GM21526 (cell line): ENCODE measurements around the gene TERB1.

Source experiments
- ATAC-seq: cut with Tn5 transposase; IDR thresholded peaks from one replicate; pipeline ENCODE4 v1.9.1; 2021; ENCODE audit warnings: moderate library complexity; ENCODE audit not compliant: unreplicated experiment, low FRiP score

Gene TERB1

DNA sequence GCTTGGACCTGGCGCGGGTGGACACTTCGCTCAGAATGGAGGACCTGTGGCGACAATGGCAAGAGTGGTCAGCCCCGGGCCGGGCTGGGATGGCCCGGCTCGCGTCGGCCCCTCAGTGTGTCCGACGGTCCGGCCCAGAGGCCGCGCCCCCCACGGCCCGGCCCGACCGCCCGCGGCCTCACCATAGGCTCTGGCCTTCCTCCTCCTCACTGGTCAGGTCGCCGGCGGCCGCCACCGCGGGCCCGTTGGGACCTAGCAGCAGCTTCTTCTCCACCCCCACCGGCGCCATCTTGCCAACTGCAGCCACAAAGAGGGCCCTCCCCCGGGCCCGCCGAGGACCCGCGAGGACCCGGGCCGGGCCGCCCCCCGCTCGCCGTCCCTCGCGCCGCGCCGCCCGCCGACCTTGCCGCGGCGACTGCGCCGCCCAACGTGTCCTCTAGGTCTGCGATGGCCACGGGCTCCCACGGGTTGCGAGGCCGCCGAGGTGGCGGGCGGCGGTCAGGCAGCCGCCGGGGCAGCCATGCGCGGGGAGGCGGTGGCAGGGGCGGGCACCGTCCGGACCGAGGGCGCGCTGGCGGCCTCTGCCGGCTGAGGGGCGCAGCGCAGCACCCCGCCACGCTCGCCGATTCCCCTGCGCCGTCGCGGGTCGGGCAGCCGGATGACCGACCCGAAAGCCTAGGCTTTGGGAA, 49.9 kb downstream of the TERB1 start, which contains the start of gene DYNC1LI2:
Gene DYNC1LI2, minus strand, starts transcription at position 307 of the 689 bp plus-strand sequence. Its CDS starts 18 bp downstream, at position 289.
- ATAC-seq: peak; percentile 82

- peak; percentile 12 for ATAC-seq
Observed at GRCh38 chr16:66751053-66751302, 50.4 kb downstream of the TERB1 start.

DNA sequence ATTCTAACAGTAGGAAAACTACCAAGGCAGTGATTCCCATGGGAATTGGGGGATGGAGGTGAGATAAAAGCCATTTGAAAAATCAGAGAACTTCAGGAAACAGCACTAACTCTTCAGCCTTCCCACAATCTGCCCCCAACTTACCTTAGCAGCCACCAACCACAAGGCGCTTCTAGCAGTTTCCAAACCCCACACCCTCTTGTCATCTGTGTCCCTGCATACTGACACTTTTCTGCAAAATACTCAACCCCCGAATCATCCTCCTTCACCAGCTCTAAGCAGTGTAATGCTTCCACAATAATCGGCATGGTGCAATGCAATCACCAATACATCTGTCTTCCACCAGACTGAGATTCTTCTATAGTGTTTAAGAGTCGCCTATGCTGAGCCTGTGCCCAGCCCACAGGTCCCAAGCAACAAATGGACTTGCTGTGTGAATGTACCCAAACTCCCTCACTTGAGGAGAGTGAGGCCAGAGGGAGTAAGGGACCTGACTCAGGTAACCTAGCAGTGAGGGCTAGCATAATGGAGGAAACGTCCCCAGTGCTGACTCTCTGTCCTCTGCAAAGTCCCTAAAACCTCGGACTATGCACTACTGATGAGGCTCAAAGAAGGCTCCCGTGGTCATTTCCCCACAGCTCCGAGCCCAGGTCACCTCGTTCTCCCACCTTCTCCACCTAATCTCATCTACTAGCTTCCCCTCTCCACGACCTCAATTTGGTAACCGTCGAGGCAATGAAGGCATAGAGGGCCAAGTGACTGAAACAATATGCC, 50.9 kb downstream of the TERB1 start:
- no peak for ATAC-seq

GRCh38 chr16:66746682-66747081, 54.7 kb downstream of the TERB1 start:
- no peak for ATAC-seq

DNA sequence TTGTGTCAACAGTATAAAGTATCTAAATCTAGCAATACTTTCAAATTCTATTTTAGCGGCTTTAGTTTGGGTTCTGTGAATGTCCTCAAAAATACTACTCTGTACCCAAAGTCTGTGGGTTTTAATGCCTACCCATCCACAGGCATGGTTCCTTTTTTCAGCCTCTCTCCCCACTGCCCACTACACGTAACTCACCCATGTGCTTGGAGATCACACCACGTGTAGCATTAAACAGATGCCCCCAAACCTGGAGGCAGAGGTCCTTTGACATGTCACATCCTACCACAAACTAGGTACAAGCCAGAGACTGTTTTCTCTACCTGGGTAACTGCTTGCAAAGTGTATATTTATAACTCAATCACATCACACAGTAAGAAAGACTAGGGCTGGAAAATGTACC, 55.3 kb downstream of the TERB1 start:
- ATAC-seq: no peak

GRCh38 chr16:66741950-66742808, 59.2 kb downstream of the TERB1 start:
- ATAC-seq: no peak

DNA sequence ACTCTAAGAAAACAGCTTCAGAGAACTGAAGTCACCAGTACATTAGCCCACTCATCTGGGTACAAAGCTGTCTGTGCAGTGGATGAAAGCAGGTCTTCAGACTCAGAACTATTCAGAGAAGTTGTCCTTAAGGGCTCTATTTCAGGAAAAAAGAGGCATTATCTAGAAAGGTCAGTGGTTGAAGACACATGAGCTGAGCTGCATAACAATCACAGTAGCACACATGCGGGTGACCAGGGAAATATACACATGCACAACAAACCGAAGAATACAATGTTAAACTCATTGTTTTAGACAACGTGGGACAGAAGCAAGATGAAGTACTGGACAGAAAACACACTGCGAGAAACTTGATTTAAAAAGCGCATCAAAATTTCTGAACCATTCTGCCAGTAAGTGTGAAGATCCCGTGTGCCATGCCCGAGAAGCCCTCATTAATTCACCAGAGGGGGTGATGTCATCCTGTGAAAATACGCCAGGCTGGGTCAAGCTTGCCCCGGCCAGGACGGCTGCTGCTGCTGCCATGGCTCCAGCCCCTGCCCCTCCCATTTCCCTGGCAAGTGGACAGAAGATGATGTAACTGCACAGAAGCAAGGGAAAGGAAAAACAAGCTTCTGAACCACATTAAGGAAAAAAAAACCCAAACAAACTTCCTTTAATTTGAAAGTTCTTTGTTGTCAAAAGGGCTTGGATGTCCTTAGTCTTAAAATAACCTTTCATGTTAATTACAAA, 60.0 kb downstream of the TERB1 start:
- ATAC-seq: no peak

GRCh38 chr16:66740533-66740932, 60.9 kb downstream of the TERB1 start:
- no peak for ATAC-seq

GRCh38 chr16:66740010-66740409, 61.4 kb downstream of the TERB1 start:
- no peak for ATAC-seq

DNA sequence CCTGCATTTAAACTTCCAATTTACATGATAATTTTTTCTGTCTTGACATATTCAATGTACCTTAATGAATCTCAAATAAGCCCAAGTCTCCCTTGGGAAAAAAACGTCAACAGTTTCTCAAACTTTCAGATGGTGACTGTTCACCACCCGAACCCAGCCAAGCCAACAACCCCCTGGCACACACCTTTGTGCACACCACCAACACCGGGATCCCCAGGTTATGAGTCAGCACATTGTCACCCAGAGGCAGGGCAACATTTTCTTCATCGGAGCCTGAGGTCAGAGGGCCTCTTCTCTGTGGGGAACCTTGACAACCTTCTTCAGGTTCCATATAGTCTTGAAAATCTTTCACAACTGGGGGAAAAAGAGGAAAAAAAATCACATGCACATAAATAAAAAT, 65.5 kb downstream of the TERB1 start:
- no peak for ATAC-seq

DNA sequence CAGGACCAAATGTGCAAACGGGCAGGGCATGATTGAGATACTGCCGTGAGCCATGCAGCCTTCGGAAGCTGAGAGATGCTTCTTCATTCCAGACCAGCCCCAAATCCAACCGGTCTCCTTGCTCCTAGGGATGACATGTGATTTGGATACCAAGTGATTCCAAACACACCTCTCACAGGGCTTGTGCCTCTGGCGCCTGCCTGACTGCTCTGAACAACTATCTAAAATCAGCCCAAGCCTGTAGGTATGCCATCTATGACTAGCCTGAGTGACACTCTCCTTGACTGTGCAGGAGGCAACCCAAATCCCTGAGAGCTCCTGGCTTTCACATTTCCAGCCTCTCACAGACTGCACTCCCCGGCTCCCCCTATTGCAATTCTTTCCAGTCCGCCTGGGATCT, 70.3 kb downstream of the TERB1 start:
- no peak for ATAC-seq

- no peak for ATAC-seq
Observed at GRCh38 chr16:66728804-66729203, 72.6 kb downstream of the TERB1 start.

DNA sequence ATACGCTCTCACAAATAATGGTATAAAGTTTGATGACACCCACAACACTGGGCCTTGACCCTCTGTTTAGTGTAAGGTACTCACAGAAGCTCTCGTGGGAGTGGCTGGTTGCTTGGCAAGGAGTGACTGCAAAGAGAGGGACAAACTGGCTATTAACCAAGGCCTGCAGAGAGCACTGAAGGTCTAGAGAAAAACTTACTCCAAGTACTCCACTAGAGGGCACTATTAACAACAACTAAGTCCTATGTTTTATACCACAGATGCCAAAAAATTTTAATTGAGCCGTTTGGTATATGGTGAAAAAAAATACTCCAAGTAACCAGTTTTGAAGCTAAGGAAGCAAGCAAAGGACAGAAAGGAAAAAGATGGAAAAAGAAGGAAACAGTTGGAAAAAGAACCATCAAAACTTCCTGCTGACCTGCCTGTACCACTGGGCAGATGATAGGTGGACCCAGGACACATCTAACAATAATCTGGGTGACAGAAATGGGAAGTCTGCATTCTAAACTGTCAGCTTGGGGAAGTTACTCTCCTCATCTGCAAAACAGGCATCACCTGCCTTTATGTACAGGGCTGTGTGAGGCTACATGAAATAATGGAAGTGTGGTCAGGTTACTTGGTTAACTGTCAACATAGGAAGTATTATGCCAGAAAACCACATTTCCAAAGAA, 73.1 kb downstream of the TERB1 start:
- no peak for ATAC-seq

DNA sequence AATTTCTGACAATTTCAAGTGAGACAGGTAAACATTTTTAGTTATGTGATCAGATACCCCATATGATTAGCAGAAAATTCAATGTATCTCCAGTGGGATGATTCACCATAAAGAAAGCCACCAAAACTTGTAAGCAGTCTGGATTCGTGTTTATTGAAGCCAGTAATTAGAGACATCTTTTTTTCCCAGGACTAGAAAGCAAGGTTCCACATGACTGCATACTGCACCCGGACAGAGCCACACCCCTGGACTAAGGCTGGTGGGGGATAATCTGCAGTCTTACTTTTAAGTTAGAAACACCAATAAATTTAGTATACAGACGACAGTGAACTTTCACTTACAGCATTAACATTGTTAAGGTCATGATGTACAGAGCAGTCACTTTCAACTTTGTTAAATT, 80.6 kb downstream of the TERB1 start:
- no peak for ATAC-seq

GRCh38 chr16:66719246-66719645, 82.1 kb downstream of the TERB1 start:
- ATAC-seq: no peak

- no peak for ATAC-seq
Observed at GRCh38 chr16:66717776-66718175, 83.6 kb downstream of the TERB1 start.

- no peak for ATAC-seq
Observed at GRCh38 chr16:66717112-66717675, 84.2 kb downstream of the TERB1 start.

GRCh38 chr16:66714654-66715307, 86.6 kb downstream of the TERB1 start:
- ATAC-seq: no peak

- ATAC-seq: no peak
Observed at GRCh38 chr16:66714062-66714461, 87.3 kb downstream of the TERB1 start.
